ENCODE data around the gene SERPINE3.
A peak's percentile ranks its signal among the peaks of the same experiment; 100 is the strongest.

The SERPINE3 gene

GRCh38 chr13:51339354-51339753 is at the start of gene SERPINE3:
SERPINE3 (plus strand) TSS chr13:51339691; CDS start chr13:51341092, 1,401 bp downstream.
- DNase-seq, result no peak

- no peak for DNase-seq
Observed at GRCh38 chr13:51291341-51291740, 48.1 kb upstream of the SERPINE3 start.

GRCh38 chr13:51292000-51292565 is 47.4 kb upstream of the SERPINE3 start:
- no peak for DNase-seq

GRCh38 chr13:51297556-51297955 is 41.9 kb upstream of the SERPINE3 start:
- DNase-seq, result no peak

- no peak for DNase-seq
Observed at GRCh38 chr13:51298812-51299211, 40.7 kb upstream of the SERPINE3 start.

GRCh38 chr13:51303063-51303552 is 36.4 kb upstream of the SERPINE3 start:
- DNase-seq, result no peak

- DNase-seq, result no peak
Observed at GRCh38 chr13:51303882-51304281, 35.6 kb upstream of the SERPINE3 start.

- DNase-seq, result no peak
Observed at GRCh38 chr13:51305271-51305967, 34.1 kb upstream of the SERPINE3 start.

GRCh38 chr13:51308781-51309180 is 30.7 kb upstream of the SERPINE3 start:
- no peak for DNase-seq

- DNase-seq, result no peak
Observed at GRCh38 chr13:51311231-51311630, 28.3 kb upstream of the SERPINE3 start.

- no peak for DNase-seq
Observed at GRCh38 chr13:51311957-51312520, 27.5 kb upstream of the SERPINE3 start.

GRCh38 chr13:51313619-51314018 is 25.9 kb upstream of the SERPINE3 start:
- DNase-seq, result no peak

GRCh38 chr13:51317262-51317661 is 22.2 kb upstream of the SERPINE3 start:
- DNase-seq, result no peak

GRCh38 chr13:51318015-51318414 is 21.5 kb upstream of the SERPINE3 start:
- no peak for DNase-seq

- no peak for DNase-seq
Observed at GRCh38 chr13:51318876-51319275, 20.6 kb upstream of the SERPINE3 start.

GRCh38 chr13:51321836-51322235 is 17.7 kb upstream of the SERPINE3 start:
- no peak for DNase-seq

- DNase-seq, result no peak
Observed at GRCh38 chr13:51322826-51323225, 16.7 kb upstream of the SERPINE3 start.

GRCh38 chr13:51323824-51324511 is 15.5 kb upstream of the SERPINE3 start:
- no peak for DNase-seq

GRCh38 chr13:51324714-51325420 is 14.6 kb upstream of the SERPINE3 start:
- peak; percentile 40 for DNase-seq

GRCh38 chr13:51325837-51326236 is 13.7 kb upstream of the SERPINE3 start:
- no peak for DNase-seq

GRCh38 chr13:51326777-51327176 is 12.7 kb upstream of the SERPINE3 start:
- DNase-seq, result no peak

- DNase-seq, result no peak
Observed at GRCh38 chr13:51327961-51328360, 11.5 kb upstream of the SERPINE3 start.

GRCh38 chr13:51328488-51328887 is 11.0 kb upstream of the SERPINE3 start:
- DNase-seq, result no peak
